Stimulated activated CD8-positive, alpha-beta memory T cell treated with anti-CD3 and anti-CD28 coated beads, Interleukin-15, amount 100 ng/mL, for 4 hours (primary cell): Measurements from ENCODE around the gene ZFX.

Experiments used
- DNase-seq, 2 donors: peaks; one replicate each; pipeline ENCODE4 v3.0.0-alpha.2; 2020; ENCODE audit warnings: low read depth in 2 of 2

The ZFX gene

GRCh38 chrX:24201216-24201615 lies 51.7 kb downstream of the ZFX start:
- no peak for DNase-seq

- DNase-seq = no peak
These were observed 53.0 kb downstream of the ZFX start for GRCh38 chrX:24202465-24203031.

- DNase-seq = no peak
These were observed 53.7 kb downstream of the ZFX start for GRCh38 chrX:24203072-24203808.

GRCh38 chrX:24204331-24204730 lies 54.8 kb downstream of the ZFX start:
- DNase-seq = no peak

- no peak for DNase-seq
These were observed 55.4 kb downstream of the ZFX start for GRCh38 chrX:24204958-24205357.

GRCh38 chrX:24207826-24208225 lies 58.3 kb downstream of the ZFX start:
- no peak for DNase-seq

- DNase-seq = no peak
These were observed 59.1 kb downstream of the ZFX start for GRCh38 chrX:24208496-24209240.

GRCh38 chrX:24210190-24210589 lies 60.7 kb downstream of the ZFX start:
- DNase-seq = no peak

- DNase-seq = no peak
These were observed 65.0 kb downstream of the ZFX start for GRCh38 chrX:24214568-24214967.

- no peak for DNase-seq
These were observed 65.7 kb downstream of the ZFX start for GRCh38 chrX:24215272-24215671.

- DNase-seq = no peak
These were observed 66.5 kb downstream of the ZFX start for GRCh38 chrX:24216037-24216436.

GRCh38 chrX:24216827-24217226 lies 67.3 kb downstream of the ZFX start:
- no peak for DNase-seq

- no peak for DNase-seq
These were observed 69.8 kb downstream of the ZFX start for GRCh38 chrX:24219320-24219719.

GRCh38 chrX:24221872-24222271 lies 72.3 kb downstream of the ZFX start:
- no peak for DNase-seq

- DNase-seq = no peak
These were observed 75.7 kb downstream of the ZFX start for GRCh38 chrX:24225265-24225664.

GRCh38 chrX:24226176-24226575 lies 76.6 kb downstream of the ZFX start:
- no peak for DNase-seq

GRCh38 chrX:24228596-24228995 lies 79.1 kb downstream of the ZFX start:
- no peak for DNase-seq

GRCh38 chrX:24229400-24229879 lies 79.9 kb downstream of the ZFX start:
- no peak for DNase-seq

GRCh38 chrX:24229976-24230375 lies 80.4 kb downstream of the ZFX start:
- no peak for DNase-seq

GRCh38 chrX:24231131-24231540 lies 81.6 kb downstream of the ZFX start:
- DNase-seq = no peak

- DNase-seq = no peak
These were observed 82.2 kb downstream of the ZFX start for GRCh38 chrX:24231641-24232179.

GRCh38 chrX:24232796-24233195 lies 83.3 kb downstream of the ZFX start:
- DNase-seq = no peak
